ENCODE results near the gene KNDC1. TPM values are rescaled to one million over a fixed set of nuclear protein-coding genes. Genes with fewer than 3 reads are reported as not detected.
"Not testable (repeated sequence)": the region's sequence is repeated elsewhere in the genome, so short reads cannot be mapped to it uniquely, and the experiment has no call there.

The KNDC1 gene
- total RNA-seq, 1 experiment from 2014 or later = not detected

- no peak for DNase-seq (ENCODE audit: low read depth)
Observed at GRCh38 chr10:133218891-133219290, 58.9 kb downstream of the KNDC1 start.

GRCh38 chr10:133219782-133220181 lies 59.8 kb downstream of the KNDC1 start:
- DNase-seq (ENCODE audit: low read depth) = no peak

DNA sequence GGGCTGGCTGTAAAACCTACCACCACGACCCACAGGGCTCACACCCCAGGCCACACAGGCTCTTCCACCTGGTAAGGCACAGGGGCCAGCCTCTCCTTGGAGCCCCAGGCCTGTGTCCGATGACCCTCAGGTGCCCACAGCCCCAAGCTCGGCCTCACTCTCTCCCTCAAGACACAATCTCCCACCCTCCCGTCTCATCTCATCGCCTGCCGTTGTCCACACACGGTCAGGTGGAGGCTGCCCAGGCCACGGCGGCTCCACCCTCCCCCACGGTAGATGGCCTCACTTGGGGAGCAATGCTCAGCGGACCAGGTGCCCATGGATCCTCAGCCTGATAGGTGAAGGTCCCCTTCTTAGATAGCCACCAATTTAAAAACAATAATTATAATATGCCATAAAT lies 61.3 kb downstream of the KNDC1 start:
- no peak for DNase-seq (ENCODE audit: low read depth)

GRCh38 chr10:133221756-133222155 lies 61.7 kb downstream of the KNDC1 start:
- DNase-seq (ENCODE audit: low read depth) = not testable (repeated sequence)

- DNase-seq (ENCODE audit: low read depth) = no peak
Observed at GRCh38 chr10:133224076-133224475, 64.1 kb downstream of the KNDC1 start.

GRCh38 chr10:133224756-133225372 lies 64.8 kb downstream of the KNDC1 start:
- no peak for DNase-seq (ENCODE audit: low read depth)

GRCh38 chr10:133225707-133226191 lies 65.7 kb downstream of the KNDC1 start:
- DNase-seq (ENCODE audit: low read depth) = no peak

DNA sequence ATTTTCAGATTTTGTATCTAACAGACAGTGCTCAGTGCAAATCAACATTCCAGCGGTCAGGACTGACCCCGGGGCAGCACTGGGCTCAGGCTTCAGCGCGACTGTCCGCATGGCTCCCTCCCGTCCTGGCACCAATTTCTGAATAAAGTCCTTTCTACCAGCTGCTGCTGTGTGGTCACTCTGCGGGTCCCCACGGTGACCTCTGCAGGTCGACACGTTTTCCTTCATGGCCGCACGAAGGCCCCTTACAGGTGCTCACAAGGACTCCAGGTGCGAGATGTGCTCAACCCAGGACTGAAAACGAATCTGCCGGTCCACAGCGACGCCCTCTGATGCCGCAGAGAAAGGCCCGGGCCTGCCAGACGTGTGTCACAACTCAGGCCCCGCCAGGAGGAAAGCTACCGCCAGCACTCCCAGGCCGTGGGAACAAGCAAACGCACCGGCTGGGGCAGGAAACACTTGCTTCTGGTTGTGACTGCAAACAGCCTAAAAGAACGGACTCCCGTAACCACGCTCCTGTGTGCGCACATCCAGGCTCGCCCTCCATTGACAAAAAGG lies 66.3 kb downstream of the KNDC1 start:
- DNase-seq (ENCODE audit: low read depth) = no peak

GRCh38 chr10:133227256-133227655 lies 67.2 kb downstream of the KNDC1 start:
- no peak for DNase-seq (ENCODE audit: low read depth)

- DNase-seq (ENCODE audit: low read depth) = no peak
Observed at GRCh38 chr10:133229265-133230043, 69.4 kb downstream of the KNDC1 start.

DNA sequence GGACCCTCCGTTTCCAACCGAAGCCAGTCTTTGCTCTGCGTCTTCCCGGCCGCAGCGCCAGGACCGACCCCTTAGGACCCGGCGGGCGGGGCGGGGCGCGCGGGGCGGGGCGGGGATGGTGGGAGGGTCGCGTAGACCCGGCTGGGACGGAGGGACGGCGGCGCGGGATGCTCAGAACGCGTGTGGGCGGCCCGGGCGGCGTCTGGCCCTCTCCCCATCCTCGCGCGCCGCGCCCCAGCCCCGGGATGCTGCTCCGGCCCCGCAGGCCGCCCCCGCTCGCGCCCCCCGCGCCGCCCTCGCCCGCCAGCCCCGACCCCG lies 70.0 kb downstream of the KNDC1 start, which contains the start of gene UTF1:
Gene UTF1 (plus strand): TSS at position 174 of the 318 bp plus-strand sequence. CDS start 72 bp downstream, at position 246.
- no peak for DNase-seq (ENCODE audit: low read depth)

DNA sequence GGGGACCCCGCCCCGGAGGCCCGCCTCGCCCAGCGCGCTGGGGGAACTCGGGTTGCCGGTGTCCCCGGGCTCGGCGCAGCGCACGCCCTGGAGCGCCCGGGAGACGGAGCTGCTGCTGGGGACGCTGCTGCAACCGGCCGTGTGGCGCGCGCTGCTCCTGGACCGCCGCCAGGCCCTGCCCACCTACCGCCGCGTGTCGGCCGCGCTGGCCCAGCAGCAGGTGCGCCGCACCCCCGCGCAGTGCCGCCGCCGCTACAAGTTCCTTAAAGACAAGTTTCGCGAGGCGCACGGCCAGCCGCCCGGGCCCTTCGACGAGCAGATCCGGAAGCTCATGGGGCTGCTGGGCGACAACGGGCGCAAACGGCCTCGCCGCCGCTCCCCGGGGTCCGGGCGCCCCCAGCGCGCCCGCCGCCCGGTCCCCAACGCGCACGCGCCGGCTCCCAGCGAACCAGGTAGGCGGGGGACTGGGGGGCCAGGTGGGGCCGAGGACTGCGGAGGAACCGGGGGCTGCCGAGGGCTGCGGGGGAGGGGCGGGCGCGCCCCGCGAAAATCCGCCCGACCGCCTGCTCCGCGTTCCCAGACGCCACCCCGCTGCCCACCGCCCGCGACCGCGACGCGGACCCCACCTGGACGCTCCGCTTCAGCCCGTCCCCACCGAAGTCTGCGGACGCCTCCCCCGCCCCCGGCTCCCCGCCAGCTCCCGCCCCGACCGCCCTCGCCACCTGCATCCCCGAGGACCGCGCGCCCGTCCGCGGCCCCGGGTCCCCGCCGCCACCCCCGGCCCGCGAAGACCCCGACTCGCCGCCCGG lies 70.6 kb downstream of the KNDC1 start:
- DNase-seq (ENCODE audit: low read depth) = no peak

DNA sequence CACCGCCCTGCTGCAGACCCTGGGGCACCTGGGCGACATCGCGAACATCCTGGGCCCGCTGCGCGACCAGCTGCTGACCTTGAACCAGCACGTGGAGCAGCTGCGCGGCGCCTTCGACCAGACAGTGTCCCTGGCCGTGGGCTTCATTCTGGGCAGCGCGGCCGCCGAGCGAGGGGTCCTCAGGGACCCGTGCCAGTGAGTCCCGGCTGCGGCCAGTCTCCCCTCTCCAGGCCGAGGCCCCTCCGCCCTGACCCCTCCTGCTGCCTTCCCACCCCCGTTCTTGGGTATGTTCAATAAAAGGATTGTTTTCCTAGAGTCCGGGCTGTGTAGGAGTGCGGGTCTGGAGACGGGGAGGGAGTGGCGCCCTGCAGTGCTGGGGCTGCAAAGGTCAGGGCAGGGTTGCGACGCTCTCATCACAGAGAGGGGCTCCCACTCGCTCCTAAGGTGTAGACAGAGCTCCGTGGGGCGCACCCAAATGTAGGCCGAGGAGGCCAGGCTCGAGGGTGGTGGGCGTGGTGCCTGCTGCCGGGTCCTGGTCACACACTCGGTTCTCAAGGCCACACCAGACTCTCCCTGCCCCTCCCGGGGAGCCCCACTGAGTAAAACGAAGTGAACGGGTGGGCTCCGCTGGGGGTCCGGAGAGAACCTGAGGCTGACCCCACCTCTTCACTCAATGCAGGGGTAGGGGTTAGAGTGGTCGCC lies 71.4 kb downstream of the KNDC1 start:
- no peak for DNase-seq (ENCODE audit: low read depth)

DNA sequence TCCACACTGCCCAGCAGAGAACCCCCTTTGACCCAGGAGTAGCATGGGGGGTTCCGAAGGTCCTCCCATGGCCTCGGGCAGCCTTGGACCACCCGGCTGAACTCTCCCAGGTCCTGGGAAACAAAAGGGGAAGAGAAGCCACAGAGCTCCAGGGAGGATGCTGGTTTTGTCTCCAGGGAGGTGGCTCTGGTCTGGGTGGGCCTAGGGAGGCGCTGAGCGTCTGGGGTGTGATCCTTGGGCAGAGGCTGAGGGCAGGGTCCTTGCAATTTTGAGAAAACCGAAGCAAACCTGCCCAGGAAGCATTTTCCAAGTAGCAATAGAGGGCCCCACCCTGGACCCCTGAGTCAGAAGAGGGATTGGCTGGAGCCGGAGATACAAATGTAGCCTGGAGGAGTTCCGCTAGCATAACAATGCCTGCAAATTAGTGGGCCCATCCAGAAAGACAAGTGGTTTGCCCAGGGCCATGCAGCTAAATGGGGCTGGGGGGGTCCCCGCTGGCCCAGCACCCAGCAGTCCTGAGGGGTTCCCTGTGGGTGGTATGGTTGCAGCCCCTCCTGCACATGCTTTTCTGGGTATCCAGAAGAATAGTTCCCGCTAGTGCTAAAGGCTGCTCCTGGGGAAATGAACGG lies 72.0 kb downstream of the KNDC1 start:
- no peak for DNase-seq (ENCODE audit: low read depth)

DNA sequence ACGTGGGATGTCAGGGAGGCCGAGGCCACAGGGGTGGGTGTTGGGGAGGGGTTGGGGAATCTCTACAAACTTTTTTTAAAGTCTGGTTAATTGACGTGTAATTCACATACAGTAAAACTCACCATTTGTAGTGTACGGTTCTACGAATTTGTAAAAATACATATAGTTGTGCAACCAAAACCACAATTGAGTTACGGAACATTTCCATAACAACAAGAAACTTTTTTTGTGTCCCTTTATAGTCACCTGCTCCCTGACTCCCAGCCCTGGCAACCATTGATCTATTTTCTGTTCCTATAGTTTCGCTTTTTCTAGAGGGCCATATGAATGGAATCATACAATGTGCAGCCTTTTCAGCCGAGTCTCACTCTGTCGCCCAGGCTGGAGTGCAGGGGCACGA lies 74.8 kb downstream of the KNDC1 start:
- not testable (repeated sequence) for DNase-seq (ENCODE audit: low read depth)

GRCh38 chr10:133235265-133235855 lies 75.3 kb downstream of the KNDC1 start:
- DNase-seq (ENCODE audit: low read depth) = no peak

- DNase-seq (ENCODE audit: low read depth) = no peak
Observed at GRCh38 chr10:133235932-133236331, 75.9 kb downstream of the KNDC1 start.

GRCh38 chr10:133236401-133237240 lies 76.6 kb downstream of the KNDC1 start:
- no peak for DNase-seq (ENCODE audit: low read depth)

DNA sequence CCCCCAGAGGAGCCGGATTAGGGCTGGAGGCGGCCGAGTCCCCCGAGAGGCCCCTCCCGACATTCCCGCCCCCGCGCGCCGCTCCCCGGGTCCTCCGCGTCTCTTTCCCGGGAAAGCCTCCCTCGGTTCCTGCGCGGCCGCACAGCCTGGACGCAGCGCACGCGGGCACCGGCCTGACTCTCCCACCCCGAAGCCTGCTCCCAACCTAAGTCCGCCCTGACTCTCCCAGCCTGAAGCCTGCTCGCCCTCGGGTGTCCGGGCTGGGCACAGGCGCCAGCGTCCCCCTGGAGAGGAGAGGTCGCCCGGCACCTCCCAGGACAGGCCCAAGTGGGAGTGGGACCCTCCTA lies 77.2 kb downstream of the KNDC1 start:
- DNase-seq (ENCODE audit: low read depth) = no peak

Measured in Daoy (cell line).